WI38 (cell line): Measurements from ENCODE around the gene GRID2.

Experiments used
- H3K4me3 ChIP-seq: 2 replicates; pipeline ENCODE4 v1.5.1; 2011; ENCODE audit warnings: low read depth, mild to moderate bottlenecking, control low read depth, low read length
- TF ChIP-seq, protein P1 (sequence below): IDR thresholded peaks from 2 replicates; pipeline ENCODE4 v1.5.1; 2012; ENCODE audit warnings: low read depth, mild to moderate bottlenecking, control low read depth, low read length

The GRID2 gene

GRCh38 chr4:93633721-93634120, 1330.0 kb downstream of the GRID2 start:
- H3K4me3 ChIP-seq = no peak overlapping the region
- TF ChIP-seq, protein P1, sequence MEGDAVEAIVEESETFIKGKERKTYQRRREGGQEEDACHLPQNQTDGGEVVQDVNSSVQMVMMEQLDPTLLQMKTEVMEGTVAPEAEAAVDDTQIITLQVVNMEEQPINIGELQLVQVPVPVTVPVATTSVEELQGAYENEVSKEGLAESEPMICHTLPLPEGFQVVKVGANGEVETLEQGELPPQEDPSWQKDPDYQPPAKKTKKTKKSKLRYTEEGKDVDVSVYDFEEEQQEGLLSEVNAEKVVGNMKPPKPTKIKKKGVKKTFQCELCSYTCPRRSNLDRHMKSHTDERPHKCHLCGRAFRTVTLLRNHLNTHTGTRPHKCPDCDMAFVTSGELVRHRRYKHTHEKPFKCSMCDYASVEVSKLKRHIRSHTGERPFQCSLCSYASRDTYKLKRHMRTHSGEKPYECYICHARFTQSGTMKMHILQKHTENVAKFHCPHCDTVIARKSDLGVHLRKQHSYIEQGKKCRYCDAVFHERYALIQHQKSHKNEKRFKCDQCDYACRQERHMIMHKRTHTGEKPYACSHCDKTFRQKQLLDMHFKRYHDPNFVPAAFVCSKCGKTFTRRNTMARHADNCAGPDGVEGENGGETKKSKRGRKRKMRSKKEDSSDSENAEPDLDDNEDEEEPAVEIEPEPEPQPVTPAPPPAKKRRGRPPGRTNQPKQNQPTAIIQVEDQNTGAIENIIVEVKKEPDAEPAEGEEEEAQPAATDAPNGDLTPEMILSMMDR = no peak

GRCh38 chr4:93635943-93636342, 1332.2 kb downstream of the GRID2 start:
- H3K4me3 ChIP-seq = no peak overlapping the region
- TF ChIP-seq, protein P1 = no peak

DNA sequence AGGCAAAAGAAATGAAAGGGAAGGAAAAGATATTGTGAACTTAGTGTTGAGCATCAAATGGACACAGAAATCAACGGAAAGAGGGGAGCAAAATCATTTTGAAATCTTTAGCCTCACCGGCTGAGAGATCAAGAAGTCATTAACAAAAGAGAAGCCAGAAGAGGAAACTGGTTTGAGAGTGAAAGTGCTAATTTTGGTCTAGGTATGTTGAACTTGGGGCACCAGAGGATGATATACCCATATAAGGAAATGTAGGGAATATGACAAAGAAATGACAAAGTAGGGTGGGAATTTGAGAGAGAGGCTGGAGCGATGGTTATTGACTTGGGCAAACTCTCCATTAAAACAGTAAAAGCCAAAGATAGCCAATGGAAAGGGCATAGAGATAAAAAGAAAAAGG, 1341.4 kb downstream of the GRID2 start:
- TF ChIP-seq, protein P1 = no peak
- H3K4me3 ChIP-seq = no peak overlapping the region

- TF ChIP-seq, protein P1 = no peak
- no peak overlapping the region for H3K4me3 ChIP-seq
These were observed 1342.6 kb downstream of the GRID2 start for GRCh38 chr4:93646233-93646930.

GRCh38 chr4:93648258-93648657, 1344.5 kb downstream of the GRID2 start:
- no peak overlapping the region for H3K4me3 ChIP-seq
- TF ChIP-seq, protein P1 = no peak

- TF ChIP-seq, protein P1 = no peak
- H3K4me3 ChIP-seq = no peak overlapping the region
These were observed 1346.1 kb downstream of the GRID2 start for GRCh38 chr4:93649828-93650227.

GRCh38 chr4:93654211-93654610, 1350.4 kb downstream of the GRID2 start:
- TF ChIP-seq, protein P1 = no peak
- no peak overlapping the region for H3K4me3 ChIP-seq
